Cardiac fibroblast (primary cell): ENCODE results near the gene MTA1.

Experiments used
- DNase-seq, 2 donors: peaks; one replicate each; pipeline versions ENCODE4 v3.0.0 to v3.0.0-alpha.2; 2010; ENCODE audit warnings: low read depth in 2 of 2
- H3K4me3 ChIP-seq, 2 donors: replicated peaks in 1 of 2; 1 replicate in 1 of 2; 2 replicates in 1 of 2; pipeline ENCODE4 v1.5.1; 2011; ENCODE audit warnings: low read depth in 2 of 2, low read length in 2 of 2, mild to moderate bottlenecking in 2 of 2, moderate library complexity in 1 of 2
- TF ChIP-seq, protein P1 (sequence below): IDR thresholded peaks from one replicate; pipeline ENCODE4 v1.5.1; 2011; ENCODE audit warnings: low read depth, mild to moderate bottlenecking, low read length, inconsistent platforms

MTA1 gene

DNA sequence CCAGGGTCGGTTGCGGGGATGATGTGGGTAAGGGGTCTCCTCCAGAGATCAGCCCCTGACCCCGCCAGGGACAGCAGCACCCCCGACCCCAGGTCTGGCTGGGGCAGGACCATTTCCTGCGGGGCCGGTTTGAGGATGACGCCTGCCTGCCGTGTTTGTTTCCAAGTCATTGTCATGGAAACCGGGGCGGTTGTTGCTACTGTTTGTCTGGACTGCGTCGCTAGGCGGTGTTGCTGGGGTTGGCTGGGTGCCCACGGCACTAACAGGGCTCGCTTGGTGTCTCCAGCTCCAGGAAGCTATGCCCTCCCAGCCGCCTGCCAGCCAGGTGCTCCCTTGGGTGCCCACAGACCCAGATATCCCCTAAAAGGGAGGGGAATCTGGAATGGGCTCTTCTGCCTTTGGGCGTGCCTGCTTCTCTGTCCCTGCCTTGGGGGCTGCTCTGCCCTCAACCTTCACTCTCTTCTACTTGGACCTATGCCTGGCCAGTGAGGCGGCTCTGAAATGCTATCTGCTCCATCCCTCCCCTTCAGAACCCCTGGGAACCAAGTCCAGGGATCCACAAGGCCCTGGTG lies 62.3 kb downstream of the MTA1 start:
- TF ChIP-seq, protein P1, sequence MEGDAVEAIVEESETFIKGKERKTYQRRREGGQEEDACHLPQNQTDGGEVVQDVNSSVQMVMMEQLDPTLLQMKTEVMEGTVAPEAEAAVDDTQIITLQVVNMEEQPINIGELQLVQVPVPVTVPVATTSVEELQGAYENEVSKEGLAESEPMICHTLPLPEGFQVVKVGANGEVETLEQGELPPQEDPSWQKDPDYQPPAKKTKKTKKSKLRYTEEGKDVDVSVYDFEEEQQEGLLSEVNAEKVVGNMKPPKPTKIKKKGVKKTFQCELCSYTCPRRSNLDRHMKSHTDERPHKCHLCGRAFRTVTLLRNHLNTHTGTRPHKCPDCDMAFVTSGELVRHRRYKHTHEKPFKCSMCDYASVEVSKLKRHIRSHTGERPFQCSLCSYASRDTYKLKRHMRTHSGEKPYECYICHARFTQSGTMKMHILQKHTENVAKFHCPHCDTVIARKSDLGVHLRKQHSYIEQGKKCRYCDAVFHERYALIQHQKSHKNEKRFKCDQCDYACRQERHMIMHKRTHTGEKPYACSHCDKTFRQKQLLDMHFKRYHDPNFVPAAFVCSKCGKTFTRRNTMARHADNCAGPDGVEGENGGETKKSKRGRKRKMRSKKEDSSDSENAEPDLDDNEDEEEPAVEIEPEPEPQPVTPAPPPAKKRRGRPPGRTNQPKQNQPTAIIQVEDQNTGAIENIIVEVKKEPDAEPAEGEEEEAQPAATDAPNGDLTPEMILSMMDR, result peak; percentile 6
- peak overlapping the region in 1 of 2 donors; percentile 0 for H3K4me3 ChIP-seq
- DNase-seq, result peak; percentile 99

DNA sequence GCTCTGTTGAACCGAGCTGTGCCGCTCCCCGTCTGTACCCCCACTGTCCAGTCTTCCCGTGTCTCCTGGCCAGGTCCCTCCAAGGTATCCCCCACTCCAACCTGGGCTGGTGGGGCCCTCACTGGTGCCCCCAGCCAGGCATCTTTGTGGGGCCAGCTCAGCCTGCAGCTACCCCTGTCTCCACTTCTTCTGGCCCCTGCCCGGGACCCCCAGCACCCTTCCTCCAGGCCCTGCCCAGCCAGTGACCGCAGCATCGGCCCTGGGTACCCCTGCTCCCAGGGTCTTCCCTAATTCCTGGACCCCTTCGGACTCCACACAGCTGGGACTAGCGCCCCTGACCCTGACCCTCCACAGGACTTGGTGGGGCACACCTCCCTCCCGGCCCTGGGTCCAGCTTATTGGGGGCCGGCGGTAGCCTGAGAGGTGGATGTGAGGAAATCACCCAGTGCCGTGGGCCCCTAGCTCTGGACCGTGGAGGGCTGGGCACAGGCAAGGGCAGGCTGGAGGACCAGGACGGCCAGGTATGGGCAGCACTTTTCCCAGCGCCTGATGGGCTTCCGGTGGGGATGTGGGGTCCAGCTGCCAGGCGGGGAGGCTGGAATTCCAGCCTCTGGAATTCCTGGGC lies 63.0 kb downstream of the MTA1 start:
- H3K4me3 ChIP-seq, result no peak overlapping the region
- TF ChIP-seq, protein P1, result no peak
- DNase-seq, result no peak

DNA sequence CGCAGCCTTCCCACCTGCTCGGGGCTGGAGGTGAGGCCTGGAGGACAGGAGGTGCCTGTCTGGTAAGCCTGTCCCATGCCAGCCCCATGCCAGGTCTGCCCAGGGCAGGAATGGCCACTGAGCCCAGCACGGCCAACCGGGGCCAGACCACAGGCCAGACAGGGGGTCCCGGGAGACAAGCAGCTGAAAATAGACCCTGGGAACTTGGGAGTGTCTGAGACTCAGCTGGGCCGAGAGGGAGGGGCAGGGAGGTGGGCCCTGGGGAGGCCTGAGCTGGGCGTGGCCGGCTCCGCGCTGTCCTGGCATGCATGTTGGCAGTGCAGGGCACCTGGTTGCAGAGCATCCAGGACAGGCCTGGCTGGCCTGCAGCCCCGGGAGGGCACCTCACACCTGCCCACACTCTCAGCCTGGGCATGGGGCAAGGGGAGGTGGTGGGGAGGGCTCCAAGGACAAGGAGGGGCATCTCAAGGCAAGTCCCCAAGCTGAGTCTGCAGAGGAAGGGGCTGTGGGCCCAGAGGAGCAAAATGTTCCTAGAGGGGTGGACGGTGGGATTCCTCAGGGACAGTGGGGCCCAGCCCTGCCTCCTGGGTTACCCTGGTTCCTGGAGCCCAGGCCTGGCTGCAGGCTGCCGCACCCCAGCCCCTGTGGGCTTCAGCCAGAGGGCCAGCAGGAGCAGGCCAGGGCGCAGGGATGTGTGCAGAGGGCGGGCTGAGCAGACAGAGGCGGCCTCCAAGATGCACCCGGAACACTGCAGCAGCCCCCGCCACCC lies 63.9 kb downstream of the MTA1 start:
- H3K4me3 ChIP-seq, result no peak overlapping the region
- TF ChIP-seq, protein P1, result no peak
- DNase-seq, result no peak

DNA sequence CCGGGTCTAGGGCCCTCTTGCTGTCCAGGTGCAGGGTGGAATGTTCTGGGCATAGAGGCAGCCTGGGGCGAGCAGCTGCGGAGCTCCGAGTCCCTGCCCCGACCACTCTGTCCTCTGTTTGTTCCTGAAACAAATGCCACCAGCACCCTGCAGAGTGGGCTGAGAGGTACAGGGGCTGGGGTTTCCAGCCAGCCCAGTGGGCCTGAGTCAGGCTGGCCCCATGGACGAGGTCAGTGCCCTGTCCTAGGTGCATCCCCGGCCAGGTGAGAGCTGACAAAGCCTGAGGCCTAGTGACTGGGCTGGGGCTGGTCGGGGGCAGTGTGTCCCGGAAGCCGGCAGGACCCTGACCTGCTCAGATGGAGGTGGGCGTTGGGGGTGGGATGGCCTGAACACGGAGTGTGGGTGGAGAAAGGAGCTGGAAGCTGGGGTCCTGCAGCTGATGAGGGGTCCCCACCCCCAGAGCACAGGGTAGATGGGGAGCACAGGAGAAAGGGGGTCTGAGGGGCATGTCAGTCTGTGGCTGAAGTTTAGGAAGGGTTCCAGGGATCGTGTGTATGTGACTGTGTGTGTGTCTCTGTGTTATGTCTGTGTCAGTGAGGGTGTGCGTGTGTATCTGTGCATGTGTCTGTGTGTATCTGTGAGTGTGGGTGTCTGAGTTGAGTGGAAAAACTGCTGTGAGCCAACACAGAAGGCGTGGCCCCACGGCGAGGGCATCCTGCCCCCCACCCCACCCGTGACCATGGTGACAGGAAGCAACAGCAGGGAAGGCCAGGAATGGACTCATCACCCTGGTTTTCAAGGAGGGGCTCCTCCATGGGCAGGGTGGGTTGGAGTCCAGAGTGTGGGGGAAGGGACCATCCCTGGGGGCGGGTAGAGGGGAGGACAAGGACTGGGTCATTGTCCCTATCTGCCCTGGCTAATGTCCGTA lies 64.7 kb downstream of the MTA1 start:
- H3K4me3 ChIP-seq, result no peak overlapping the region
- TF ChIP-seq, protein P1, result no peak
- DNase-seq, result peak; percentile 36 to 48

DNA sequence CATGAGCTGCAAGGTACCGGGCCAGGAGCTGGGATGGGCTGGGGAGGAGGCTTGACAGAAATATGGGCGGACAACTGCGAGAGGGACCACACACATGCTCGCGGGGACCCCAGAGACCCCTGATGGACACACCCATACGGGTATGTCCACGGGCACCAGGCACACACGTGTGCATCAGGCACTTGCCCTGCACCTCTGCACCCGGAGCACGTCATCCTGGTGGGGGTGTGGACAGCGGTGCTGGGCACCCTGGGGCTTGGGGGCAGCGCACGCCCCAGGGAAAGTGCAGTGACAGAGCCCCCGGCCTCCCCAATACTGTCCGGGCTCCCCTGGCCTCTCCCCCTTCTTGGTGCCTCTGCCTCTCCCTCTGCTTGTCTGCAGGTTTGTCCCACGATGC lies 65.4 kb downstream of the MTA1 start:
- no peak overlapping the region for H3K4me3 ChIP-seq
- DNase-seq, result no peak
- TF ChIP-seq, protein P1, result no peak

DNA sequence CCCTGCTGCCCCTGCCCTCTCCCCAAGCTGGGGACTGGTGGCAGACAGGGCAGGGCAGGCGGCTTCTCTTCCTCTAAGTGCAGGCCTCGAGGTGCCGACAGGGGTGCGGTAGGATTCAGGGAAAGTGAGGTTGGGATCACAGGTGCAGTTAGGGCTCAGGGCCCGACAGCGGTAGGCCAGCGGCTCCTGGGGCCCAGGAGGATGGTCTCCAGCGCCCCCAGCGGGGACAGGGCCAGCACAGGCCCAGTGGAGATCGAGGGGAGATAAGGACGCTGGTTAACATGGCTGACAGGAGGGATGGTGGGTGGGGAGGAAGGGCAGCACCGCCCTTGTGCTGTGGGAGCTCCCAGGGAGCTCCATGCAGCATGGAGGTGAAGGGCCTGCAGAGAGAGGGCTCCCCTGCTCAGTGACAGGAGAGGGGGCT lies 66.1 kb downstream of the MTA1 start:
- TF ChIP-seq, protein P1, result no peak
- no peak for DNase-seq
- H3K4me3 ChIP-seq, result no peak overlapping the region
